HG03457 (cell line): ENCODE data around the gene ZNF670.
A peak's percentile ranks its signal among the peaks of the same experiment; 100 is the strongest.

ENCODE experiments used
- ATAC-seq: cut with Tn5 transposase; IDR thresholded peaks from one replicate; pipeline ENCODE4 v1.9.1; 2021; ENCODE audit warnings: moderate number of reproducible peaks; ENCODE audit not compliant: unreplicated experiment

The ZNF670 gene

DNA sequence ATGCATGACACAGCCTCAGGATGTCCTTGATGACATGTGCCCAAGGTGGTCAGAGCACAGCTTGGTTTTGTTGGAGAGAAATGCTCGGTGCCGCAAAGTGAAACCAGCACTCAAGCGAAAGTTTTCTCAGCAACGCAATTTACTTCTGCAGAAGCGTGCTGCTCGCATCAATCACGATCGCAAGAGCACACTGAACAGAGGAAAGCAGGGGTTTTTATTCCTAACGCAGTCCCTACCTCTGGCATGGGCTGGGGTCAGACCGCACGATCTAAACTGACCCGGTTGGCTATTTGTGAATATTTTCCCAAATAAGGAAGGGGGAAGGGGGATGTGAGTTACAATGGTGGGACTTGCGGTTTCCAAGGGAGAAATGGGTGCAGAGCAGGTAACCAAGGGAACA, 26.4 kb upstream of the ZNF670 start:
- ATAC-seq: no peak

DNA sequence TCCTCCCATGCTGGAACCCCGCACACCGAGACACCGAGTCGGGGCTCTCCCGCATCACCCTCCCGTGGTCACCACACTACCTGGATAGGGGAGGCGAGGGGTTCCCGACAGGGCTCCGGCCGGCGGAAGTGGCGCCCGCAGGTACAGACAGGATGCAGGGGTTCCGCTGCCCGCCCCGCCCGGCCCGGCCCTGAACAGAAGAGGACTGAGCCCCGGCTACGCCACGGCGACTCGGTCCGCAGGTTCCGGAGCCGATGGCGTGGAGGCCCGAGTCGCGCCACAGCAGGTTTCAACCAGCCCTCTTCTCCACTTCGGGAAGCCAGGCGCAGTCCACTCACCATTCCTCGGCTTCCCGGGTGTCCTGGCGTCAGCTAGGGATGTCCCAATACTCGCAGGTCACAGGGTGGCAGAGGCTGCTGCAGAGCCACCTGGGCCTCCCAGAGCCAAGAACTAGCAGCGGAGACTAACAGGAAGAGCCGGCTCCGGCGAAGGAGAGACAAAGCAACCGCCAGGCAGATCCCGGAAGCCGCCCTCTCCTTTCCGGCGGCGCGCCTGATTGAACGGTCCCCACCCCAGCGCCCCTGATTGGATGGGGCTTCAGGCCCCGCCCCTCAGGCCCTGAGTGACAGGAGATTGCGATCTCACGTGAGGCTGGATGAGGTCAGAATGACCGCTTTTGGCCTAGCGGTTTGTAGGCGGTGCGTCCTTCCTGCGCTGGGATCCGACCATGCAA, 25.4 kb upstream of the ZNF670 start, which contains the start of gene ZNF669:
ZNF669 (minus strand) TSS at position 498 of the 733 bp plus-strand sequence; CDS start at position 341, 157 bp downstream.
- ATAC-seq: peak; percentile 99

DNA sequence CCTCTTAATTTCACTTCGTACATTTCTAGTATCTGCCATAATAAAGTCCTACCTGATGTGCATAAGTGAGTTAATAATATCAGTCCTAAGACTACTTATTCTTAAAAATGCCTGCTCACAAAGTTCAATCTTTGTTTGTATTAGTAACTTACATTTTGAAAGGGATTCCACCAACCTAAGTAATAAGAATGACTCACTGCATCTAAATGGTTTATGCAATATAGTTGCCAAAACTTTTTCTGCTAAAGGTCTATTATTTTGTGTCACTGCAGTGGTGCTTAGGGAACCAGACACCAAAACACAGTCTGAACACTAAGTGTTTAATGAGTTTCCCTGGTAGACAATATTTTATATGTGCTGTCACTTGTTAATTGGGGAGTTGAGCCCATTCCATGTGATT, 23.8 kb upstream of the ZNF670 start:
- ATAC-seq: no peak

DNA sequence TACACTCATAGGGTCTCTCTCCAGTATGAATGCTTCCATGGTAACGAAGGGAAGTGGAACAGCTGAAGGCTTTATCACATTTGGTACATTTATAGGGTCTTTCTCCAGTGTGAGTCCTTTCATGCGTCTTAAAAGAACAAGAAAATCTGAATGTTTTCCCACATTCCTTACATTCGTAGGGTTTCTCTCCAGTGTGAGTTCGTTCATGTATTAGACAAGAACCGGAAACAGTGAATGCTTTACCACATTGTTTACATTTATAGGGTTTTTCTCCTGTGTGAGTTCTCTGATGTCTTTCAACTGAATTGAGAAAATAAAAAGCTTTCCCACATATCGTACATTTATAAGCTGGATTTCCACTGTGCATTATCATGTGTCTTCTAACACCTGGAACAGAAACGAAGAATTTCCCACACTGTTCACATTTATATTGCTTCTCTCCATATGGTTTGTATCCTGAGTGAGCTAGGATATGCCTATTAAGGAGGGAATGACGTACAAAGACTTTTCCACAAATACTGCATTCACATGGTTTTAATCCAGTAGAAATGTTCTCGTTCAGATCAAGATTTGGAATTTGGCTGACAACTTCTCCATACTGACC, 22.2 kb upstream of the ZNF670 start:
- ATAC-seq: no peak

DNA sequence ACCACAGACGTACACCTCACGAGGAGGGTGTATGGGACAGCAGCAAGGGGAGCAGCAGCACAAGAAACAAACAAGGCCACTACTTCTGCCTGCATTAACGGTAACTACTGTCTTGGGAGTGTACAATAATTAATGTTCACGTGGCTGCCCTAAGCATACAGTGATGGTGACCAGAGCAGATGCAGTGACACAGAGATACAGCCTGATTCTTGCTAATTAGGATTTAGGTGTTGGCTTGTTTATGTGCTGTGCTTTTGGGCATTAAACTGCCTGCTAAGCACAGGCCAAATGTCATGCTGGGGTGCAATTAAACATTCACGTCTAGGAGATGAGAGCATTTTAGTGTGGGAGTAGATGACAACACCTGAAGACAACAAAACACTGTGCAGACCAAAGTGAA, 18.3 kb upstream of the ZNF670 start:
- no peak for ATAC-seq

DNA sequence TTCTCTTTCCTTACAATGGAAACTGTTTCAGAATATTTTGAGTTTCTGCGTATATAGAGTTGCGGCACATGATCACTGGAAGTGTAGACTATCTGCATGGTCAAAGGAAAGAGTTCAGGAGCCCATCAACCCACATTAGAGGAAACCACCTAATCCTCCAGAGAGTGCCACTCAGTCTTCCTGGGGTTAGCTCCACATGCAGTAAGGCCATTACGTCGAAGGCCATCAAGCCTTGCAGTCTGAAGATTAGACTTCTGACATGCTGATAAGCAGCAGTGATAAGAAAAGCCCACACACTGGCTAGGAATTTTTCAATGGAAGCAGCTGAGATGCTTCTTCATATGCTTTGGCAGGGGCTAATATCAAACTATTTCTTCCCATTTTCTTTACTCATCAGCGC, 17.9 kb upstream of the ZNF670 start:
- no peak for ATAC-seq

DNA sequence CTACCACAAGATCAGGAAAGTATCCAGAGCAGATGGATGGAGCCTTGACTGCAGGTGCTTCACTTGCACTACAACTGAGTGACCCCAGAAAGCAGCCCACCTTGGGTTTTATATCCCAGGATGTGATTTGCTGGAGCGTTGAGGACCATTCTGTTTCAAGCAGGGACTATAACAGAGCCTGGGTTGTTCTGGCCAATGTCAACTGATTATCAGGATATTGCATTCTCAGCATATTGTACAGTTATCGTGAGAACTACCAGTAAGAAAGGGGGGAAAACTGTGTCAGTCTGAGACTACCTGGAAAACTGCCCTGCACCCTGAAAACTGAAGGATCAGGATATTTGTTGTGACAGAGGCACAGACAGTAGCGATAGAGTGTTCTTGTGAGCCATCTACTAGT, 17.5 kb upstream of the ZNF670 start:
- no peak for ATAC-seq

DNA sequence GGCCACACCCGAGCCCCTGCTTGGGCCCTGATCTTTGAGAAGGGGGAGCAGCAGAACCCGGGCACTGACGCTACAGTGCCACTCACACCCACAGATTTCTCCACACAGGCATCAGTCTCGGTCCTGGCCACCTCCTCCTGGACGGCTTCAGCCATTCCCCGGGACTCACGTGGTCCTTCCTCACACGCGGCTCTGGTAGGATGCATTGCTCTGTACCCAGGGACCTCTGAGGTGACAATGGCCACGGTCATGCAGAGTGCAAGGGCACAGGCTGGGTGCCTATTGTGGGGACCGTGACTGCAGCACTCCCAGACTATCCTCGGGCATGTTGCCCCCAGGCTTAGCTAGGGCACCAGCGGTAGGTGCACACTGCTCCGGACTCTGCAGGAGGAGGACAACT, 11.8 kb upstream of the ZNF670 start:
- no peak for ATAC-seq

DNA sequence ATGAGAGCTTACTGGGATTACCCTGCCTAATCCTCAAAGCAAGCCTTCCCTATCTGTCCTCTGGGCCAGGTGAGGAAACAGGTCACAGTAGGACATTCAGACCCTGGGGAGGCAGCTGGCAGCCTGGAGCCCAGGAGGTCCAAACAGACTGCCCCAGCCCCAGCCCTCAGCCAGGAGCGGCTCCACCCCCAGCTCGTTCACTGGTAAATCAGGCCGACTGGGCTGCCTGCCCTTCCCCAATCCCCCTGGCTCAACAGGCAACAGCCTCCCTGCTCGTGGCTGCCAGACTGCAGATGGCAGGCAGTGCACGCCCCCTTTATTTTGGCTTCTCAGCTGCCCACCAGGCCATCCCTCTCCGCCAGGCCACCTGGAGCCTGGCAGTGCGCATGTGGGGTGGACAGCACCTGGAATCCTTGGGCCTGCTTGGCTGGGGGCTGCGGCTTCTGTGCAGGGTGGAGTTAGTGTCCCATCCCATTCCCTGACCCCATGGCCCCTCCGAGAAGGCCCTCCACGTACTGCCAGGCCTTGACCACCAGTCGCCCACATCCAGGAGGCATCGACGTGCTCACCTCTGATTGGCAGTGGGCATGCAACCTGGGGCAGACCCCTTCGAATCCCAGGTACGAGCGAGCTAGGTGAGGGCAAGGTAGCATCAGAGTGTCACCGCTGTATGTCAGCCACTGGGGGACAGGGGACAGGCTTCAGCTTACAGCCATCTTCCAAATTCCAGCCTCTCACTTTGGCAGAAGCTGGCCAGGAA, 11.2 kb upstream of the ZNF670 start:
- no peak for ATAC-seq

DNA sequence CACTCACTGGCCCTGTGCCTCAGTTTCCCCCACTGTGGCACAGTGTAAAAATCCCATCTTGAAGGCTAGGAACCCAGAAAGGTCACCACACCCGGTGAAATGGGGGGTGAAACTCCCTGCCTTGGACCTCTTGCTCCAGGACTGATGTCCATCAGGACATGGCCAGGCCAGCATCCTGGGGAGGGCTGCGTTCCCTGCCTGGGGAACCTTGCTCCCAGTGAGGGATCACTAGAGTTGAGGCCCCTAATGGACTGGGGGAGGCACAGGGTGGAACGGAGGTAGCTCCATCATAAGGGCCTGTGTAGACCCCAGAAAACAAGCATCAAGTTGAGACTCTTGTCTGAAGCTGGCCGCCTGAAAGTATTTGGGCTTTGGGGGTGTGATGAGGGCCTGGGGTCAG, 10.4 kb upstream of the ZNF670 start:
- ATAC-seq: no peak

DNA sequence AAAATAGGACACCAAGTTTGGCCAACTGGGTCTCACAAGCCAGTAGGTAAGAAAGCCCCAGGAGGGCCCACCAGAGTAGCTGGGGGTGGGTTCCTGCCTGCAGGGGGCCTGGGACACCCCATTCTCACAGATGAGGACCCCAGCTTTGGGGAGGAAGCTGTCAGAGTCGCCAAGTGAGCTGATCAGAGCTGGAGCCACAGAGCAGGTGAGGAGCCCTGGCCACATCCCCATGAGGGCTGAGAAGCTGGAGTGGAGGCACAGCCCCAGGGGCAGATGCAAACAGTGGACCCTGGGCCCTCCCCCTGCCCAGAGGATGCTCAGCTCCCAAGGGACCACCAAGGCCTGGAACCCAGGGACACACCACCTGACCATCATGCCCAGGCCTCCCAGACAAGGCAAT, 8.6 kb upstream of the ZNF670 start:
- ATAC-seq: no peak

DNA sequence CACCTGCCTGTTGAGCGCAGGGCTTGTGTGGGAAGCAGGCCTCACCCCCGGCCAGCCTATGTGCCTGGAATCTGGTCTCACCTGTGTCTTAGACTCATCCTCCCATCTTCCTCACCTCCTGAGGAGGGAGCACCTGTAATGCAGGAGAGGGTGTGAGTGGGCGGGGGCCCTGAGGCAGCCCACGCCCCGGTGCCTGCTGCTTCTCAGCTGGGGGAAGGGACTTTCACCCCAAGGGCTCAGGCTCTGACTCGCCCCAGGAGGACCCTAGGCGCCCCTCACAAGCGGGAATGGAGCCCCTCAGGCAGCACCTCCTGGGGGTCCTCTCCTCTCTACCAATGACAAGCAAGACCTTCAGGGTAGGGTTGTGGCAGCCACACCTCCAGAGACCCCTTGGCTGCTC, 6.7 kb upstream of the ZNF670 start:
- ATAC-seq: no peak

DNA sequence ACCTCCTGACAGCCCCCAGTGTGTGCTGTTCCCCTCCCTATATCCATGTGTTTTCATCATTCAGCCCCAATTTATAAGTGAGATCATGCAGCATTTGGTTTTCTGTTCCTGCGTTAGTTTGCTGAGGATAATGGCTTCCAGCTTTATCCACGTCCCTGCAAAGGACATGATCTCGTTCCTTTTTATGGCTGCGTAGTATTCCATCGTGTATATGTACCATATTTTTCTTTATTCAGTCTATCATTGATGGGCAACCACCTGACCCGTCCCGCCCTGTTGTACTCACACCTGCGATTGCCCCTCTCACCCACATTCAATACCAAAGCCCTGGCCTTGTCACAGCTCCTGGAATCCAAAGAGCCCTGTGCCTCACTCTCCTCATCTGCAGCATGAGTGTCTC, 6.2 kb upstream of the ZNF670 start:
- no peak for ATAC-seq

DNA sequence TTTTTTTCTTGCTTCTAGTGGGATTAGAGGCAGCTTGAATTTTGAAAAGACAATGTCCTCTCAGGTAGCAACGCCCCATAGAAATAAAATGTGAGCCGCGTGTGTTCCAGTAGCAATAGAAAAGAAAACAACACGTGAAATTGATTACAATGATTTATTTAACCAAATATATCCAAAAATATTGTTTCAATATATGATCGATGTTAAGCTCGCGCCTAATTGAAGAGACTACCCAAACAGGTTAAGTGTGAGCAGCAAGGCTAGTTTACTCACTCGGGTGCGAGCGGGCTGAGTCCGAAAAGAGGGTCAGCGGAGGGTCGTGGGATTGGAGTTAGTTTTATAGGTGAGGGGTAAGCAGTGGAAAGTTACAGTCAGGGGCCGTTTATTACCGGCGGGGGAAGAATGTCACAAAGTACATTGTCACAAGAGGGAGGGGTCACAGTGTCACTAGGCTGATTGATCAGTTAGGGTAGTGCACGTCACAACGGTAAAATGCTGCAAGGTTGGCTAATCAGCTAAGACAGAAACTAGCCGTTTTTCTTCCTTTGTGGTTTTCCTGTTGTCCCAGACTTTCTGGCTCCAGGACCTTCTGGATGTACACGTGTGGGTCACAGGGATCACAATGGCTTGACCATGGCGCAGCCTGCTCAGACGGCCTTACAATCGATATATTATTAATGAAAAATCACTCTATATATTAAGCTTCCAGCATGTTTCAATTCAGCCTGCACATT, 697 bp upstream of the ZNF670 start:
- no peak for ATAC-seq

DNA sequence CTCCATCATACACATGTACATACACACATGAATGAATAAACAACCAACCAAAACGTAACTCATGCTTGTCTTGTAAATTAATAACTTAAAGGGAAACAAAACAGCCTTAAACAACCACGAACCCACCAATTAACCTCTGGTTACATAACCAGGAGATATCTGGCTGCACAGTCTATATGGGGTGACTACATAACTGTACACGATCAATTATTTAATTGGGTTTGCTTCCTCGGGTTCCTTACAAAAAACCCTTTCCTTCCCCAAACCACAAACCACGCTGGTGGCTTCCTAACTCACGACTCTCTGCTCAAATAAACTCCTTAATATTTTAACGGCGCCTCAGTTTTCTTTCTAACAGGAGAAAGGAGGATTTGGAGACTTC, 744 bp downstream of the ZNF670 start:
- ATAC-seq: no peak

DNA sequence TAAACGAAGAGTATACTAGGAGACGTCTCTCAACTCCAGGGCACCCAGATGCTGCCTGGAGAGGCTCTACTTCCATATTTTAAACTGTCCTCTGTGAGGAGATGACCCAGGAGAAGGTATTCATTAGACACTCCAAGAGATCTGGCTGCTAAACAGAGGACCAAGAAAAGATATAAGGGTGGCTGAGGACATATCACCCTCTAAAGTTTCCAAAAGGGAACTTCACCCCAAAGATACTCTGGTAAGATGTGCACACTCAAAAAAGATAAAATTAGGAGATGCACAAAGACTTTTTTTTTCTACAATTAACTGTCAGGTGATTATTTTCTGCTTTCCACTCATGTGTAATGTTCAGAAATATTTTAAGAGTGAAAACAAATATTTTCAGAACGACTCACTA, 1.4 kb downstream of the ZNF670 start:
- no peak for ATAC-seq

DNA sequence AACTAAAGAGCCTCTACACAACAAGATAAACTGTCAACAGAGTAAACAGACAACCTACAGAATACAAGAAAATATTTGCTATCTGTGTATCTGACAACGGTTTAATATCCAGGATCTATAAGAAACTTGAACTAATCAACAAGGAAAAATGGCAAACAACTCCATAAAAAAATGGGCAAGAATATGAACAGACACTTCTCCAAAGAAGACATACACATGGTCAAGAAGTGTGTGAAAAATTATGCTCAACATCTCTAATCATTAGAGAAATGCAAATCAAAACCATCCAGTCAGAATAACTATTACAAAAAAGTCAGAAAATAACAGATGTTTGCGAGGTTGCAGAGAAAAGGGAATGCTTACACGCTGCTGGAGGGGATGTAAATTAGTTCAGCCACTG, 8.0 kb downstream of the ZNF670 start:
- no peak for ATAC-seq

DNA sequence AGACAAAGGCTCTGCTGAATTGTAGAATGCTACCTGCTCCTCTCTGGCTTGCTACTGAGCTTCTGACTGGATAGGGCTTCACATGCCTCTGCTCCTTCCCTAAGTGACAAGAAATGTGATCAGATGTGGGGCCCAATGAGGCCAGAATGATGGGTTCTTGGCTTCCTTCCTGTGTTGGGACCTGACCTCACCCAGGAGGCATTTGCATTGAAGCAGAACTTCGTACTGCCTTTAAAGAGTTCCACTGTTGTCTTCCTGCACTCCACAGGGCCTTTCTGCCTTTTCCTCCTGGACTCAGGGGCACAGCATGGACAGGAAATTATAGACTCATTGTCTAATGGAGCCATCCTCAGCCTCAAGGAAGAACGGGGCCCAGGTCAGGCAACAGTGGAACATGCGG, 14.3 kb downstream of the ZNF670 start:
- no peak for ATAC-seq

DNA sequence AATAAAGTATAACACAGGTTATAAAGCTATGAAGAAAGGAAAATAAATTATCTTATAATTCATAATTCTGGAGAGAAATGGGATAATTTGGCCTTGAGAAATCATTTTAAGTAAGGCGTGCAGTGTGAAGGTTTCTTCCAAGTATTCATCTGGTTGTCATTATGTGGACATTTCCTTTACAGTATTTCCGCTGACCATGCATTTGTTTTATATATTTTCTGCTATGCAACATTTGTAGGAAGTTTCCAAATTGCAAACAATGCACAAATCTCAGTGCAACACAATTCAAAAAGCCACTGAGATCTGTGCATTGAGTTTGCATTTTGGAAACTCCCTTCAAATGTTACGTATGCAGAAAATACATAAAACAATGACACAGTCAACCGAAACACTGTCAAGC, 17.8 kb downstream of the ZNF670 start:
- no peak for ATAC-seq

DNA sequence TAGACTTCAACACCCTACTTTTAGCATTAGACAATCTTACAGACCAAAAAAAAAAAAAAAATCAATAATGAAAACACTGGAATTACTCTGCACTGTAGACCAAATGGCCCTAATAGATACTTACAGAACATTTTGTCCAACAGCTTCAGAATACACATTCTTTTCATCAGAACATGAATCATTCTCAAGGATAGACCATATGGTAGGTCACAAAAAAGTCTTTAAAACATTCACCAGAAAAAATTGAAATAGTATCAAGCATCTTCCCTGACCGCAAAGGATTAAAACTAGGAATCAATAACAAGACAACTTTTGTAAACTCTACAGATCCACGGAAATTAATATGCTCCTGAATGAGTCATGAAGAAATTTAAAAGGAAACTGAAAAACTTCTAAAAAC, 22.5 kb downstream of the ZNF670 start:
- ATAC-seq: no peak

DNA sequence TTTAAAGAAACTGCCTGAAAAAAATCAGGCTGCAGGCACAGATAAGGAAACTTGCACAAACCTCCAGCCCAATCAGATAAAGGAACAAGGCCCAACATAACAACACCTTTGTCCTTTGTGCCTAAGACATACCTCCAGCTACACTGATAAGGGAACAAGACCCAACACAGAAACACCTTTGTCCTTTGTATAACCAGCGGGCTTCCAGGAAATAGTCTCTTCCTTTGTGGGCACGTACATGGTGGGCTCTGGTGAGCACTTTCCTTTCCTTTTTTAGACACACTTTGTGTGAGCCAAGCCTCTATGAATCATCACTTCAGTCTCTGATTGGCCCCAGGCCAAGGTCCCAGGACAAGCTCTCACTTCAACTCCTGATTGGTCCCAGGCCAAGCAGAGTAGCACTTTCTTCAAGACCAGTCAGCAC, 23.6 kb downstream of the ZNF670 start:
- ATAC-seq: no peak
